Gastroesophageal sphincter (tissue), 4 donors: Measurements from ENCODE around the gene DGAT2. TPM values are rescaled to one million over a fixed set of nuclear protein-coding genes. Genes with fewer than 3 reads are reported as not detected.

ENCODE experiments used
- ATAC-seq: fragments of 150-250 bp; one replicate; pipeline ENCODE4 v1.9.1; 2016; ENCODE audit warnings: mild to moderate bottlenecking, moderate library complexity
- H3K27ac ChIP-seq, 4 donors: fragments of 200-600 bp; sonication (generic) in 3 of 4; 1 replicate in 3 of 4; 2 replicates in 1 of 4; pipeline ENCODE4 v1.5.1; 2016 to 2019
- H3K27me3 ChIP-seq: fragments of 200-600 bp; sonication (generic); one replicate; pipeline ENCODE4 v1.5.1; 2019
- H3K36me3 ChIP-seq, 2 donors: fragments of 200-600 bp; sonication (generic); one replicate each; pipeline ENCODE4 v1.5.1; 2019; ENCODE audit warnings: control low read depth in 1 of 2
- H3K4me1 ChIP-seq, 3 donors: fragments of 200-600 bp; sonication (generic); 1 replicate in 2 of 3; 2 replicates in 1 of 3; pipeline ENCODE4 v1.5.1; 2016 to 2019; ENCODE audit warnings: control low read depth in 2 of 3
- H3K4me3 ChIP-seq, 2 donors: fragments of 200-600 bp; sonication (generic); one replicate each; pipeline ENCODE4 v1.5.1; 2019; ENCODE audit warnings: mild to moderate bottlenecking in 1 of 2, moderate library complexity in 1 of 2
- H3K9me3 ChIP-seq, 3 donors: fragments of 200-600 bp; sonication (generic); one replicate each; pipeline ENCODE4 v1.5.1; 2017 to 2019; ENCODE audit warnings: control low read depth in 2 of 3
- EP300 ChIP-seq: sonication (generic); formaldehyde crosslinking; IDR thresholded peaks from one replicate; pipeline ENCODE4 v1.6.1; 2017; ENCODE audit warnings: antibody characterized with exemption, mild to moderate bottlenecking
- POLR2A ChIP-seq, 2 donors: fragments of 450-650 bp; IDR thresholded peaks; one replicate each; pipeline ENCODE4 v1.6.1; 2017; ENCODE audit warnings: antibody characterized with exemption in 2 of 2, mild to moderate bottlenecking in 2 of 2, moderate library complexity in 1 of 2
- POLR2AphosphoS5 ChIP-seq: sonication (generic); formaldehyde crosslinking; IDR thresholded peaks from one replicate; pipeline ENCODE4 v1.6.1; 2017; ENCODE audit warnings: antibody characterized with exemption
- WGBS, 2 donors: methylation state at CpG; one replicate each; pipeline ENCODE4 v1.1.5; 2018; ENCODE audit warnings: low coverage in 1 of 2; 5-methylcytosine and 5-hydroxymethylcytosine counted together
- total RNA-seq, 4 donors: library from RNA; depleted of rRNA; stranded (reverse); fragments of >200 nt; gene quantifications; one replicate each; pipeline ENCODE4 v1.1.0, GENCODE V29; 2016
- TF ChIP-seq, protein P1 (sequence below), 4 experiments: fragments of 200-600 bp in 2 of 4; fragments of 450-650 bp in 2 of 4; sonication (generic) in 1 of 4; IDR thresholded peaks; one replicate each; pipeline ENCODE4 v1.5.1; 2017 to 2019; ENCODE audit warnings: antibody characterized with exemption in 4 of 4, mild to moderate bottlenecking in 2 of 4, moderate library complexity in 2 of 4

Gene DGAT2
- total RNA-seq, 4 donors from 2014 or later: 0.74 to 14.4 (median 1.5) TPM

DNA sequence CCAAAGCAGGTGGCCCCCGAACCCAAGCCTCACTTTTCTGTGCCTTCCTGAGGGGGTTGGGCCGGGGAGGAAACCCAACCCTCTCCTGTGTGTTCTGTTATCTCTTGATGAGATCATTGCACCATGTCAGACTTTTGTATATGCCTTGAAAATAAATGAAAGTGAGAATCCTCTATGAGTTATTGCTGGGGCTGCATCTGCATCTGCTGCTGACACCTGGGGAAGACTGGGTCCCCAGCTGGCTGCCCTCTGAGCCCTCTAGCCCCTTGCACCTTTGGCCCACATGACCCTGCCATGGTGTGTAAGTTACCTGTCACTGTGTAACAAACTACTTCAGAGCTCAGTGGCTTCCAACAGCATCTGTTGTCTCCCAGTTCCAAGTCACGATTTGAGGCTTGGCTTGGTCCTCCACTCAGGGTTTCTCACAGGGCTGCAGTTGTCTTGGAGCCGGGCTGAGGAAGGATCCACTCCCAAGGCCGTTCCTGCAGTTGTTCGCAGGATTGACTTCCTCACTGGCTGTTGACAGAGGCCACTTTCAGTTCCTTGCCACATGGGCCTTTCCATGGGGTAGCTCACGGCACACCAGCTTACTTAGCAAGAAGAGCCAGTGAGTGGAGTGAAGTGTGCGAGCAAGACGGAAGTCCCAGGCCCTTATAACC is 32.9 kb downstream of the DGAT2 start:
- WGBS, 2 donors: 72 to 100% methylated on average over 2 to 6 of the region's 9 CpGs
- TF ChIP-seq POLR2AphosphoS5 (no peak), POLR2A (IDR thresholded peaks at IDR 0.05) (no peak), EP300 (no peak)
- TF ChIP-seq, protein P1, sequence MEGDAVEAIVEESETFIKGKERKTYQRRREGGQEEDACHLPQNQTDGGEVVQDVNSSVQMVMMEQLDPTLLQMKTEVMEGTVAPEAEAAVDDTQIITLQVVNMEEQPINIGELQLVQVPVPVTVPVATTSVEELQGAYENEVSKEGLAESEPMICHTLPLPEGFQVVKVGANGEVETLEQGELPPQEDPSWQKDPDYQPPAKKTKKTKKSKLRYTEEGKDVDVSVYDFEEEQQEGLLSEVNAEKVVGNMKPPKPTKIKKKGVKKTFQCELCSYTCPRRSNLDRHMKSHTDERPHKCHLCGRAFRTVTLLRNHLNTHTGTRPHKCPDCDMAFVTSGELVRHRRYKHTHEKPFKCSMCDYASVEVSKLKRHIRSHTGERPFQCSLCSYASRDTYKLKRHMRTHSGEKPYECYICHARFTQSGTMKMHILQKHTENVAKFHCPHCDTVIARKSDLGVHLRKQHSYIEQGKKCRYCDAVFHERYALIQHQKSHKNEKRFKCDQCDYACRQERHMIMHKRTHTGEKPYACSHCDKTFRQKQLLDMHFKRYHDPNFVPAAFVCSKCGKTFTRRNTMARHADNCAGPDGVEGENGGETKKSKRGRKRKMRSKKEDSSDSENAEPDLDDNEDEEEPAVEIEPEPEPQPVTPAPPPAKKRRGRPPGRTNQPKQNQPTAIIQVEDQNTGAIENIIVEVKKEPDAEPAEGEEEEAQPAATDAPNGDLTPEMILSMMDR (IDR thresholded peaks at IDR 0.05): no peak
- Histone ChIP-seq H3K27me3 (no peaks in the 10 kb centered on the region), H3K27ac (no peak overlapping the region), H3K4me1 (no peaks in the 10 kb centered on the region), H3K36me3 (no peaks in the 10 kb centered on the region), H3K4me3 (no peak overlapping the region), H3K9me3 (no peaks in the 10 kb centered on the region)
- no peak for ATAC-seq

DNA sequence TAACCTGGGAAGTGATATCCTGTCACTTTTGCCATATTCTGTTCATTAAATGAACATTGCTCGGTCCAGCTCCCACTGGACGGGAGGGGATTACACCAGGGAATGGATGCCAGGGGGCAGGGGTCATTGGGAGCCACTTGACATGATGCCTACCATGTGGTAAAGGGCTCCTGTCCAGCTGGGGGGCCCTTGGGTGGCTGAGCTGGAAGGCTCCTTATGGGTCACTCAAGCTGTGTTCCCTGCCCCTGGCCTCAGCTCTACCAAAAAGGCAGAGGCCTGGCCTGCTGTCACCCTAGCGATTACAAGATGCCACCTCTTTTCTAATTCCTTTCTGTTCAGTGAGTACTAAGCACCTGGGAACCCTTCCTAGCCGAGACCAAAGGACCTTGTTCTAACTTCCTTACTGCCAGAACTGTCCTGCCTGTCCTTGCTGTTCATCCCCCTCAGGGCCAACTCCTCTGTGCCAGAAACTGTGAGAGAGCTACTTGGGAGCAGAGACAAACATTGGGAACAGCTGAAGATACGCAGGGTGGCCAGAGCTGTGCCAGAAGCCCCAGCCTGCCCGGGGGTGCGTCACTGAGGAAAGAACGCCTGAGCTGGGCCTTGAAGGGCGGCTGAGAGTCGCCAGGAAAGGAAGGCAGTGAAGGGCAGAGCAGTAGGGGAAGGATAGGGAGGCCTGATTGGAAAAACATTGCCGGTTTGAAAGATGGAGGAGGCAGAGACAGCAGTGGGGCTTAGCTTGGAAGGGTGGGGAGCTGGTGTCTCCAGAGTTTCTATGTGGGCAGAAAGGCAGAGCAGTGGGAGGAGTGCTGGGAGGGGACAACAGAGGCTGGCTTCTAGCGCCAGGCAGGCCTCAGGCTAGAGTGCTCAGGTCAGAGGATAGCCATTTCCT is 33.7 kb downstream of the DGAT2 start:
- no peaks in the 10 kb centered on the region for H3K9me3 ChIP-seq
- no peaks in the 10 kb centered on the region for H3K4me1 ChIP-seq
- no peak for ATAC-seq
- WGBS, 2 donors: 93 to 100% methylated on average over 1 to 9 of the region's 12 CpGs
- no peaks in the 10 kb centered on the region for H3K36me3 ChIP-seq
- TF ChIP-seq POLR2A (IDR thresholded peaks at IDR 0.05): no peak
- no peak for TF ChIP-seq POLR2AphosphoS5
- TF ChIP-seq, protein P1 (IDR thresholded peaks at IDR 0.05): no peak
- no peak for TF ChIP-seq EP300
- no peak overlapping the region for H3K27ac ChIP-seq
- H3K4me3 ChIP-seq: no peak overlapping the region
- no peaks in the 10 kb centered on the region for H3K27me3 ChIP-seq

DNA sequence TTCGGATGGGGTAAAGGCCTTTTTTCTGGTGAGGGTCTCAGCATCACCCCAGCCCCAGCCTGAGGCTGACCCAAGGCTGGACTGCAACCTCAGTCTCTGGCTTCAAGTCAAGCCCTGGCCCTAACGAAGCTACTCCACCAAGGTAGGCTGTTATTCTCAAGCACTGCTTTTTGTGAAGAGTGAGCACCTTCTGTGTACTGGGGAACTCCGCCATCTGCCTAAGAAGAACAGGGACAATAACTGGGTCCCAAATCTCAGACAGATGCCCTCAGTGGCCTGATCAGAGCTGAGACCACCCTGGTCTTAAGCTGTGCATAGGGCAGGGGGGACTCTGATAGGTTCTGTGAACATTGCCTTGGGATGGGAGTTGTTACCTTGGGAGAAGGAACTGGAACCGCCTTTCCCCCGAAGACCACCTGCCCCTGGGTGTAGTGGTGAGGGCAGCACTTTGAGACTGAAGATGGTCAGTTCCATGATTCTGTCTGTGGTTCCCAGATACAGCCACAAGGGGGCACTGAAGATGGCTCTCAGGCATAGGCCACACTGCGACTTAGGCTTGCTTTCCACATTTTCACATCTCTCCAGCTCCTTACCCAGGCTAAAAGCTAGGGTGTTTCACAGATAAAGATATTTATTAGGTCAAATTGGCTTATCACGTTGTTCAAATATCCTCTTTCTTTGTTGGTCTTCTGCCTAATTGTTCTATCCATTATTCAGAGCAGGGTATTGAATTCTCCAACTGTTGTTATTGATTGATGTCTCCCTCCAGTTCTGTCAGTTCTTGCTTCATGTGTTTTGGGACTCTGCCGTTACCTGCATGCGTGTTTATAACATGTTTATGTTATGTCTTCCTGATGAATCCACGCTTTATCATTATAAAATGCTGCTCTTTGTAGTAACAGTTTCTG is 34.6 kb downstream of the DGAT2 start:
- no peaks in the 10 kb centered on the region for H3K9me3 ChIP-seq
- 24 to 27% methylated on average over 3 to 8 of the region's 10 CpGs for whole genome bisulfite sequencing, 2 donors
- no peak overlapping the region for H3K4me3 ChIP-seq
- ATAC-seq: peak; percentile 83
- no peaks in the 10 kb centered on the region for H3K36me3 ChIP-seq
- no peaks in the 10 kb centered on the region for H3K27me3 ChIP-seq
- TF ChIP-seq POLR2A (IDR thresholded peaks at IDR 0.05) (no peak), EP300 (no peak), POLR2AphosphoS5 (no peak)
- TF ChIP-seq, protein P1 (IDR thresholded peaks at IDR 0.05): peak in 3 of 4 experiments; percentile 89 to 95 (median 93)
- H3K27ac ChIP-seq: no peak overlapping the region
- no peaks in the 10 kb centered on the region for H3K4me1 ChIP-seq

DNA sequence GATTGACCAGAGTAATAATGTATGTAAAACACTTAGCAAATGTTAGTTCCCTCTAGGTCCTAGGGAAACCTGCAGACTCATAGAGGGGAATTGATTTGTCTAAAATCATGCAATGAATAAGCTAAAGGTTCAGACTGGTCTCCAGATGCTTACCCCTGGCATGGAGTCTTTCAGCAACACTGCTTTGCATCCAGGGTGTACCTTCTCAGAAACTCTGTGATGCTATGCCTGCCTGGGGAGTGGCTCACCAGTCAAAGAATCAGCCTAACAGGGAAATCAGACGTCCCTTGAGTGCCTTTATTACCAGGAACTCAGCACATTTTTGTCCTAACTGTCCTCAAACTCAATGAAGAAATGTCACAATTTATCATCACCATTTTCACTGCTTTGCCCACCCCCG is 40.5 kb downstream of the DGAT2 start:
- 75 to 88% methylated on average over 2 of the region's 2 CpGs for WGBS, 2 donors

More for the DNA sequence above, 40.5 kb downstream of the DGAT2 start:
- Histone ChIP-seq H3K4me3 (no peak overlapping the region), H3K36me3 (no peaks in the 10 kb centered on the region), H3K27me3 (no peaks in the 10 kb centered on the region), H3K9me3 (no peaks in the 10 kb centered on the region), H3K4me1 (peaks cover 0 to 5% (median 0%) of the 10 kb centered on the region in 3 donors), H3K27ac (no peak overlapping the region)
- no peak for ATAC-seq
- TF ChIP-seq, protein P1 (IDR thresholded peaks at IDR 0.05): no peak
- TF ChIP-seq EP300 (no peak), POLR2AphosphoS5 (no peak), POLR2A (IDR thresholded peaks at IDR 0.05) (no peak)
